HG02678 (cell line): ENCODE data around the gene PITHD1.
"Not testable (repeated sequence)": the region's sequence is repeated elsewhere in the genome, so short reads cannot be mapped to it uniquely, and the experiment has no call there.

ENCODE experiments used
- ATAC-seq: cut with Tn5 transposase; IDR thresholded peaks from one replicate; pipeline ENCODE4 v1.9.1; 2021; ENCODE audit warnings: mild to moderate bottlenecking, moderate library complexity; ENCODE audit not compliant: unreplicated experiment

PITHD1 gene

DNA sequence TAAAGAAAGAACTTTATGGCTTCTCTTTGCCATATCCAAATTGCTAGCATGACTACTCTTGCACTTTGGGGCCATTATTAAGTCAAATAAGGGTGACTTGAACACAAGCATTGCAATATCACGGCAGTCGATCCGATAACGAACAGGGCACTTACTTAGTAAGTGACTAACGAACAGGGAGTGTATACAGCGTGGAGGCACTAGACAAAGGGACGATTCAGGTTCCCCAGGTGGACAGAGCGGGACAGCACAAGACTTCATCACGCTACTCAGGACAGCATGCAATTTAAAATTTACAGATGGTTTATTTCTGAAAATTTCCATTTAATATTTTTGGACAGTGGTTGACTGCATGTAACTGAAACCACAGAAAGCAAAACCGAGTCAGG is 5.4 kb upstream of the PITHD1 start:
- no peak for ATAC-seq

- no peak for ATAC-seq
These were observed 3.9 kb upstream of the PITHD1 start for GRCh38 chr1:23774174-23774880.

GRCh38 chr1:23776217-23776616 is 2.0 kb upstream of the PITHD1 start:
- ATAC-seq: no peak

GRCh38 chr1:23779826-23780371 is 1.7 kb downstream of the PITHD1 start:
- ATAC-seq: no peak

- ATAC-seq: not testable (repeated sequence)
These were observed 4.9 kb downstream of the PITHD1 start for GRCh38 chr1:23783141-23783540.

GRCh38 chr1:23784846-23785245 is 6.6 kb downstream of the PITHD1 start:
- ATAC-seq: no peak

DNA sequence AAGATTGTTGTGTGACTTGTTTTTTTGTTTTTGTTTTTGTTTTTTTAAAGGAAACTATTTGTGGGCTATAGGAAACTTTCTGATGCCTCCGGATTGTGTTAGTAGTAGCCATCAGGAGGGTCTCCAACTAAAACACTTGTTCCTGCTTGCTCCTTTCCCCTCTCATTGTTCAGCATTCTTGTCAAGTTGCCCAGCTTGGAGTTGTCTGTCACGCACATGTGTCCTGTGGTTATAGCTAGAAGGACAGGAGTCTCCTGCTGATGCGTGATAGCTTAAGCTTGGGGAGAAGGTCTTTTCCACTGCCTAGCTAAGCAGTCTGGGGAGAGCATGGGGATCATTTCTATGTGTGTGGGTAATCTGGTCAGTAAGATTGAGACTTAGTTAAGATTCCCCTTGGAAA is 9.5 kb downstream of the PITHD1 start:
- ATAC-seq: no peak

- no peak for ATAC-seq
These were observed 10.5 kb downstream of the PITHD1 start for GRCh38 chr1:23788695-23789094.

GRCh38 chr1:23790696-23791515 is 12.7 kb downstream of the PITHD1 start, which contains the start of gene LYPLA2:
Gene LYPLA2 (plus strand): TSS chr1:23791145. CDS start chr1:23792683, 1,538 bp downstream.
- ATAC-seq: peak; percentile 84

GRCh38 chr1:23791516-23792047 is 13.4 kb downstream of the PITHD1 start:
- no peak for ATAC-seq

DNA sequence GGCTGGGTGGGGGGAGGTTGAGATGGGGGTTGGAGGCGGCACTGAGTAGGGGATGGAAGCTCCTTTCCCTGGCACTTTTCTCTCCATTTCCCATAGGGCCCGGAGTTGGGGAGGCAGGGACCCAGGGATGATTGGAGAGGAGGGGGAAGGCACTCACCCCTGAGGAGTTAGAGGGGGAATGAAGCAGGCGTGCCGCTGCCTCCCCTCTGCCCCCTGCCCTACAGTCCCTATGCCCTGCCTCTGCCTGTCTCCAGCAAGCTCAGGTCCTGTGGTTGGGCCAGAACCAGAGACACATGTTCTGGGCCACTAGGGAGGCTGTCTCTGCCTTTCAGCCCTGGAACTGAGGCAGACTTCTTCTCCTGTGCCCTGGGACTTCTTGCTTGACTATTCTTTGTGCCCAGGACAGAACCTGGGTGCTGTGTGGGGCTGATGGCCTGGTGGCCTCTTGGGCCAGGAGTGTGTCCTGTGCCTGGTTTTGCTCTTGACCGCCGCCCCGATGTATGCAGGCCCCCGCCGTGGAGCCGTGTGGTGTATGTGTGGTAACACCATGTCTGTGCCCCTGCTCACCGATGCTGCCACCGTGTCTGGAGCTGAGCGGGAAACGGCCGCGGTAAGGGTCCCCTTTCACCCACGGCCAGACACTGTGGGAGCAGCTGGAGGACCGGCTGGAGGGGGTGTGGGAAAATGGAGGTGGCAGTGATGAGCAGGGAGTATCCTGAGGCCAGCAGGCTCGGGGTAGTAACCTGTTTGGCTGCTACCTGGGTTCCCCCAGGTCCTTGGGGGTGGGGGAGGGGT is 14.1 kb downstream of the PITHD1 start:
- no peak for ATAC-seq

DNA sequence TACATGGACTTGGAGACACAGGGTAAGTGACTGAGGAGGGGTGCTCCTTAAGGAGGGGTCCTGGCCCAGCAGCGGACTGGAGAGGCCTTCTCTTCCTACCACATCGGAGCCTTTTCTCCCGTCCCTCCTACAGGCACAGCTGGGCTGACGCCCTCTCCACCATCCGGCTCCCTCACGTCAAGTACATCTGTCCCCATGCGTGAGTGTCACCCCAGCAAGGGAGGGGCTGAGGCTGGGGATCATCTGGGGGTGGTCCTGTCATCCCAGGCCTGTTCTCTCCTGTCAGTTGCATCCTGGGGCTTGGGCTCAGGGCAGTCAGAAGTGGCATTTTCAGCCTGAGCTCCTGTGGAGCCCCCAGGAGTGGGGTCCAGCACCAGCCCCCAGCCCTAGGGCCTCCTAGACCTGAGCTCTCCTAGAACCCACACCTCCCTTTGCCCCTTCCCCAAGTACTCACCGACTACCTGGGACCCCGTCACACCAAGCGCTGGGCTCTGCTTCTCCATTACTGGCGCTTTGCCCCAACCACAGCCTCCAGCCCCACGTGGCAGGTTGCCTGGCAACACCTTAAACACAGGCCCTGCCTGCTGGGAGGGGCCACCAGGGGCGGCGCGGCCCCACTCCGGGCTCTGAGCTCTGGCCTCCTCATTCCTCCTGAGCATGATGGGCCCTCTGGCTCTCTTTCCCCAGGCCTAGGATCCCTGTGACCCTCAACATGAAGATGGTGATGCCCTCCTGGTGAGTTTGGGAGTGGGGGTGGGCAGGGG is 15.0 kb downstream of the PITHD1 start:
- ATAC-seq: no peak

- no peak for ATAC-seq
These were observed 15.9 kb downstream of the PITHD1 start for GRCh38 chr1:23793861-23794731.

GRCh38 chr1:23794732-23795182 is 16.5 kb downstream of the PITHD1 start:
- ATAC-seq: not testable (repeated sequence)

DNA sequence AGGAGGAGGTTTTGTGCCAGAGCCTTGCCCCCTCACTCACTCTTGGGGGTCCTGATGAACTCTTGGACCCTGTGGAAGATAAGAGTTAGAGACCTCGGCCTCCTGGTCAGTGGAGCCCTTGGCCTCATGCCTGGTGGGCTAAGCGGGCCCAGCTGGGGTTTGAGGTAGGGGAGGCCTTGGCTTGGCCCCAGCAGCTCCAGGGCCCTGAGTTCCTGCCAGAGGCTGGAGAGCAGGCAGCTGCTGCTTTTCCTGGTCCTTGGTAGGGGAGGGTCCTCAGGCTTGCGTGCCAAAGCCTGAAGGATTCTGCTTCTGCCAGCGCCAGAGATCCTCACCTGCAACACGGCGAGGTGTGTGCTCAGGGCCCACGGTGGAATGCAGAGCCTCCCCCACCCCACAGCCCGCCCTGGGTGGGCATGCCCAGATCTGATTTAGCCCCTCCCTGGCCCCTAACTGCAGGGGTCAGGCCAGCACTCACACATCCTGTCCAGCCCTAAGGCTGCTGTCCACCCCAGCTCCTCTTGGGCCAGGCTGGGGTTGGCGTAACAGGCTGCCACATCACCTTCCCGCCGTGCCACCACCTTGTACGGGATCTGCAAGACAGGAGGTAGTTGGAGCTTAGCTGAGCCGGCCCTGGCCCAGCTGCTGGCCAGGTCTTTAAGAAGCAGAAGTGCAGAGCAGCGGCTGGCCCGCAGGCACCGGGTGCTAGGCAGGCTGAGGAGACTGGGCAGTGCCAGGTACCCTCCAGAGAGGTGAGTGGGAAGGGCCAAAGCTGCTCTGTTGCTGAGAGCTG is 17.7 kb downstream of the PITHD1 start:
- ATAC-seq: no peak

- no peak for ATAC-seq
These were observed 18.5 kb downstream of the PITHD1 start for GRCh38 chr1:23796466-23797271.
